H1 (cell line): ENCODE results near the gene PLPPR3. TPM values are rescaled to one million over a fixed set of nuclear protein-coding genes. Genes with fewer than 3 reads are reported as not detected.

Experiments used
- CHD7 ChIP-seq: fragments of 300-600 bp; sonication (generic); IDR thresholded peaks from 2 replicates; pipeline ENCODE4 v1.7.1; 2012; ENCODE audit warnings: low read length, moderate library complexity, mild to moderate bottlenecking, inconsistent platforms; ENCODE audit not compliant: insufficient replicate concordance
- JUND ChIP-seq: IDR thresholded peaks from 2 replicates; pipeline ENCODE4 v1.6.1; 2011; ENCODE audit warnings: mild to moderate bottlenecking, improper control_type of control experiment, low read length
- KDM1A ChIP-seq: fragments of 200-600, 300-600 bp; sonication (generic); IDR thresholded peaks from 2 replicates; pipeline ENCODE4 v1.7.1; 2016; ENCODE audit warnings: mild to moderate bottlenecking, low read length, borderline replicate concordance
- RAD21 ChIP-seq, 2 experiments: IDR thresholded peaks in 1 of 2; conservative IDR thresholded peaks in 1 of 2; 2 replicates each; pipeline ENCODE4 v1.6.1; 2011; ENCODE audit warnings: low read depth in 2 of 2, low read length in 2 of 2, improper control_type of control experiment in 1 of 2, inconsistent platforms in 1 of 2, mild to moderate bottlenecking in 1 of 2, moderate library complexity in 1 of 2
- polyA plus RNA-seq, 7 experiments: library from polyadenylated mRNA; depleted of rRNA in 3 of 7; stranded (reverse) in 5 of 7; unstranded in 2 of 7; fragments of >200 nt in 5 of 7; fragments of 200-250 nt in 2 of 7; gene quantifications; 1 replicate in 5 of 7; 2 replicates in 1 of 7; 4 replicates in 1 of 7; pipeline versions ENCODE4 v1.2.1 to v1.2.3, GENCODE V29; 2011 to 2013; ENCODE audit warnings: missing spikeins in 2 of 7, mixed read lengths in 2 of 7
- total RNA-seq: library from RNA; stranded (reverse); fragmentation: NEBNext Ultra II Directional; extraction: Animal tissue kit (Norgen Biotek cat#: 25700); gene quantifications from 2 replicates; pipeline ENCODE4 v1.2.1, GENCODE V29; 2021

Gene PLPPR3
- total and polyA plus RNA-seq, 2 of the 8 experiments (the other 6 are each of a cell fraction or from before 2014, with no cell fraction given): 71.7 to 76.4 TPM

DNA sequence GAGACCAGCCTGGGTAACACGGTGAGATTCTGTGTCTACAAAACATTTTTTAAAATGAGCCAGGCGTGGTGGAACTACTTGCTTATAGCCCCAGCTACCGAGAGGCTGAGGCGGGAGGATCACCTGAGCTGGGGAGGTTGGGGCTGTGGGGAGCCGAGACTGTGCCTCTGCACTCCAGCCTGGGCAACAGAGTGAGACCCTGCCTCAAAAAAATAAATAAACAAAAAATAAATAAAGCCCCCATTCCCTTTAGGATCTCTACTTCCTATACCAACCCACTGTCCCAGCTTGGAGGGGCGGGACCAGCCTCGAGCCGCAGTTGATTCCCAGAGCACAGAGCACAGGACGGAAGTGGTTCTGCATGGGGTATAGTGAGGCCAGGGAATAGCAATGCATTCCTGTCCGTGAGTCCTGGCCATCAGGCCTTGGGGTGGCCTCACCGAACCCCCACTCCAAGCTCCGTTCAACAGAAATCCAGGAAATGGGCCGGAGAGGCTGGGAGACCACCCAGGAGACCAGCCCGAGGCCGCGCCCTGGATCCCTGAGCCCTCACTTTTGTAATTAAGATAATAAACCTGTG, 29.4 kb downstream of the PLPPR3 start (continued):
- TF ChIP-seq CHD7 (no peak), RAD21 (IDR thresholded peaks at IDR 0.05 in 1 of 2, conservative IDR thresholded peaks at IDR 0.05 in 1 of 2; ENCODE audit: low read depth in 2 of 2, low read length in 2 of 2) (no peak), KDM1A (no peak), JUND (no peak)
